Embryonic facial prominence (tissue), 1 donor: ENCODE data around the gene TOMM40L.
"Not testable (repeated sequence)": the region's sequence is repeated elsewhere in the genome, so short reads cannot be mapped to it uniquely, and the experiment has no call there.

Experiments used
- DNase-seq: peaks from one replicate; pipeline ENCODE4 v3.0.0-alpha.2; 2016; ENCODE audit errors: extremely low spot score

The TOMM40L gene

DNA sequence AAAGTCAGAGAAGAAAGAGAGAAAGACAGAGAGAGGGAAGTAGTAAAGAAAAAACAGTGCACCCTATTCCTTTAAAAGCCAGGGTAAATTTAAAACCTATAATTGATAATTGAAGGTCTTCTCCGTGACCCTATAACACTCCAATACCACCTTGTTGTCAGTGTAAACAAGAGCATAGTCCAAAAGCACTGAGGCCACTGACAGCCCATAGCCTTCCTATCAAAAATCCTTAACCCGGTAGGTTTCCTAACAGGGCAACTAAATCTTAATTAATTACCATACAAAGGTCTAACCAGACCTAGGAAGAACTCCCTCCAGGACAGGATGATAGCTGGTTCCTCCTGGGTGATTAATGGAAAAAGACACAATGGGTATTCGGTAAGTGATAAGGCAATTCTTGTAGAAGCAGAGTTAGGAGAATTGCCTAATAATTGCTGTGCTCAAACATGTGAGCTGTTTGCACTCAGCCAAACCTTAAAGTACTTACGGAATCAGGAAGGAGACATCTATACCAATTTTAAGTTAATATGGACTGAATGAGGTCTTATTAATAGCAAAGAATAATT, 30.2 kb downstream of the TOMM40L start:
- not testable (repeated sequence) for DNase-seq

DNA sequence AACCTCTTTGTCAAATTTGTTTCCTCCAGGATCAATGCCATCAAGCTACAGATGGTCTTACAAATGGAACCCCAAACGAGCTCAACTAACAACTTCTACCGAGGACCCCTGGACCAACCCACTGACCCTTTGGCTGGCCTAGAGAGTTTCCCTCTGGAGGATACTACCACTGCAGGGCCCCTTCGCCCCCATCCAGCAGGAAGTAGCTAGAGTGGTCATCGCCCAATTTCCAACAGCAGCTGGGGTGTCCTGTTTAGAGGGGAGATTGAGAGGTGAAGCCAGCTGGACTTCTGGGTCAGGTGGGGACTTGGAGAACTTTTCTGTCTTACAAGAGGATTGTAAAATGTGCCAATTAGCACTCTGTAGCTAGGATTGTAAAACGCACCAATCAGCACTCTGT, 31.2 kb downstream of the TOMM40L start:
- DNase-seq = not testable (repeated sequence)

DNA sequence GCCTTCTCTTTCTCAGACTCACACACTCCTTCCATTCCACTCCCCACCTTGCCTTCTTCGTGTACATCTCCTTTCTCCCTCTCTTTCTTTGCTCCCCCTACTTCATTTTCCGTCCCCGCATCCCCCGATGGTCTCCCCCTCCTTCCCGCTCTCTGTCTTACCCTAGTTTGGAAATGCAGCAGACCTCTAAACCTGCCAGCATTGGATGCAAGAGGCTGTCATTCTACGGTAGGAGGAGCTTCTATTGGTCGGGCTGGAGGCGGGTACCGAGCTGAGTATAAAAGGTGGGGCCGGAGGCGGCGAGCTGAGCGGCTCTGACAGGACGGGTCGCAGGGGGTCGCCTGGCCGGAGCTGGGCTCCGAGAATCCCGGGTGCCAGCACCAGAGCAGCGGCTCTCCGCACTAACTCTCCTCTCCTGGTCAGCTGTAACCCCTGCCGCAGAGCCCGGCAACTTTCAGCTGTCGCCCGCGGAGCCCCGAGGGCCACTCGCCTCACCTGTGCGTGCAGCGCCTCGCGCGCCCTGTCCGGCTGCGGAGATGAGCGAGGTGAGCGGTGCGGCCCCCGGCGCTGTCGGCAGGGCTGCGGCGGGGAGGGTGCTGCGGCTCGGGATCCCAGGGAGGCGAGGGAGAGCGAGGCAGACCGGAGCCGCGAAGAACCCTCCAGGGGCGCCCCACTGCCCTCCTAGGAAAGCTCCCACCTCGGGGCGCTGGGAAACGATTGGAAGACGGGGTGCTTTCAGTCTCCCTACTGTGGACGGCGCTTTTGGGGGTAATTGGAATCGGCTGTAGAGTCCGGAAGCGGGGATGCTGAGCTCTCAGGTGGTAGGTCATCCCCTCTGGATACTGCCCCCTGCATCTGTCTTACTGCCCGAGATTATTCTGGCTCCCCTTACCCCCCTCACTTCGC, 32.8 kb downstream of the TOMM40L start, which contains the start of gene PCP4L1:
Gene PCP4L1 (plus strand): TSS at position 307 of the 906 bp plus-strand sequence. CDS start 230 bp downstream, at position 537.
- DNase-seq = peak; percentile 66

DNA sequence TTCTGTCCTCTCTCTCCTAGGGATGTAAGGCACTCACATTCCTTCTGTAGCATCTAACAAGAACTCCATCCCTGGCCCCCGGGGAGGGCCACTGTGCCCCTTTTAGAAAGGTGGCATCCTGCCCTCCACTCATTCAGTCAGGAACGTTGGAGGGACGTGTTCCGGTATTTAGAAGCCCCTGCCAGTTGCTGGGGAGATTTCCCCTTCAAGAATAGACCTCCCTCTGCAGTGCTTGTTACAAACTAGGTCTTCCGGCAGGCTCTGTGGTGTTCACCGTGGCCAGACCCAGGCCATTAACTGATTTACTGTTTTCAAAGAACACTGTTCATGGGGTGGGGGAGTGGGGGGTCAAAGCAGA, 33.5 kb downstream of the TOMM40L start:
- DNase-seq = no peak

DNA sequence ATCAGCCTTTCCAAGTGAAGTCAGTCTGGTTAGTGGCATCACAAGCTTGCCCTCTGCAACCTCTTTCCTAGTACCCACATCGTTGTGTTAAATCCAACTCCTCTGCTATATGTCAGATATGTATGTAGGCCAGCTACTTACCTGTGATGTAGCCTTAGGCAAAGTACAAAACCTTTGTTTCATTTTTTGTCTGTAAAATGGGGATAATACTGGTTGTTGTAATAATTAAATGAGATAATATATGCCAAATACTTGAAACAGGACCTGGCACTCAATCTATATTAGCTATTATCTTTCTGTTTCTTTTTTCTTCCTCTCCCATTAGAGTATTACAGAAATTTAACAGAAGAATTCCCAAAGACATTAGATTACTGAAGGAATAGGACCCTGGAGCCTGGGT, 33.9 kb downstream of the TOMM40L start:
- DNase-seq = no peak

DNA sequence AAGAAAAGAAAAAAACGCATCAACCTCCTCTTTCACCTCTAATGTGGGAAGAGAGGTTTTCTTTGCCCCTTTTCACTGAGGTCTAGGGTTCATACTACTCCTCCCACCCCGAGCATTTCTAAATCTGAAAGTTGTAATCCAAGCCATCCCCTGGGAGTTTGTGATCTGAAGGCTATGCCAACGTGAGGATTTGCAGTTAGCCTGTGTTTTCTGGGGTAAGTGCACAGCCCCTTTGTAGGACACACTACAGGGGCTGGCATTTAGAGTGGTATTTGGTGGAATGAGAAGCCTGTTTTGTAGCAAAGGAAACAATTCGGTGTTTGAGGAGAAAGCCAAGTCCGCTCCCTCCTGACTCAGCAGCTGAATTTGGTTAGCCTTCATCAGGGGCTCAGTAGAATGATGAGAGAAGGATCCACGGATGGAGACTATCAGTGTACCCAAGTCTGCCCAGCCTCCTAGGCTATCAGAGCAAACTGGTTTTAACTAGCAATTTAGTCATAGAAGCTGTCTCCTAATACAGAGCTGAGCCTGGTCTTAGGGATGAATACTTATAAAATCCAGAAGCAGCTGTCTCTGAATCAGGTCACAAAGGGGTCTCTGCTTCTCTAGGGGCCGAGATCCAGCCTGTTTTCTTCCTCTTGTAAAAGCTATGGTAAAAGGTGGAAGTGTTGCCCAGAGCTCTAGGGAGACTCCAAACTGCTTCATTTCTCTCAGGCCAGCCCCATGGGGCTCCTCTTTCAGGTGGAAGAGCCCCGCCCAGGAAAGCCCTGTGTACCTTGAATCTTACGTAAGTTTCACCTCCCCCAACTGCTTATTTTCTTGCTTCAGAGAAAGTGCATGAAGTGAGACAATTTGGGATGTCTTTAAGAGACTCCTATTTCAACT, 34.8 kb downstream of the TOMM40L start:
- no peak for DNase-seq

DNA sequence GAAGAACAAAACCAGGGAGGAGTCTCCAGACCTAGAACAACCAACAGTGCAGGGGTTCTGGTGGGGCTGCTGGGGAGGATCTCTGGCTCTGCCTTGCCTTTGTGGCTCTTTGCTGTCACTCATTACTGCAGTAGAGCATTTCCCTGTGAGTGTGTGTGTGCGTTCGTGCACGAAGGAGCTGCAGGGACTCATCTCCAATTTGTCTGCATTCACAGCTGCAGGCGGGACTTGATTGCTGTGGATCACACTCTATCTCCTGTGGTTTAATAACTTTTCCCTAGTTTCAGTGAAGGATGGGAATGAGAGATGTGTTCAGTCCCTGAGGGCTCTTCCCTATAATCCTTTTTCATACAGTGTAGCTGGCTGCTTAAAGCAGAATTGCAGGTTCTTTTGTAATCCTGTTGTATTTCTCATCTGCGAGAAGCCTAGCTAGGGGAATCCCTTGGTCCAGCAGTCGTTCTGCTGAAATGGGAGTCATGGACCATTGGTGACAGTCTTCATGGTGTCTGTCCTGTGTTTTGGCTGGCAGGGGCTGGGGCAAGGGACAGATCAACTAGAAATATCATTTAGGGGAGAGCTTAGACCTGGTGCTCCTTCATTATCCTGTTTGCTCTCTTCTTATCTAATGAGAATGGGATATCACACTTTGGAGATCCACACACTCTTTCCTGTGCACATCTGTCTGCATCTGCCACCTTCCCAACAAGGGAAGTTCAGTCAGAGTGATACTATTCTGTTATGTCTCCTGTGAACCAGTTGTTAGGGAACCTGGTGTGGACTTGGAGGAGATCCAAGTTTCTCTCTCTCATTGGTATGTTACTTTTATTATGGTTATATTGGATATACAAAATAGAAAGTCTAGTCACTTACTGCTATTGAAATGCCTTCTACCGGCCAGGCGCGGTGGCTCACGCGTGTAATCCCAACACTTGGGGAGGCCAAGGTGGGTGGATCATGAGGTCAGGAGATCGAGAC, 35.7 kb downstream of the TOMM40L start:
- DNase-seq = no peak

DNA sequence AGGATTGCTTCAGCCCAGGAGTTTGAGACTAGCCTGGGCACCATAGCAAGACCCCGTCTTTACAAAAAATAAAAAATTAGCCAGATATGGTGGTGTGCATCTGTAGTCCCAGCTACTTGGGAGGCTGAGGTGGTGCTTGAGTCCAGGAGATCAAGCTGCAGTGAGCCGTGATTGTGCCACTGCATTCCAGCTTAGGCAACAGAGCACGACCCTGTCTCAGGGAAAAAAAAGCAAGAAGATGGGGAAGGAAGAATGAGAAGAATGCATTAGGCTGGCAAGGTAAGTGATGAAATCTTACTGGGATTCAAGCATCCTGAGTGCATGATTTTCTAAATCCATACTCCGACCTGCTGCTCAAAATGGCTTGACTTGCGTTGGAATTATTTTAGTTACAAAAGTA, 39.4 kb downstream of the TOMM40L start:
- DNase-seq = no peak

DNA sequence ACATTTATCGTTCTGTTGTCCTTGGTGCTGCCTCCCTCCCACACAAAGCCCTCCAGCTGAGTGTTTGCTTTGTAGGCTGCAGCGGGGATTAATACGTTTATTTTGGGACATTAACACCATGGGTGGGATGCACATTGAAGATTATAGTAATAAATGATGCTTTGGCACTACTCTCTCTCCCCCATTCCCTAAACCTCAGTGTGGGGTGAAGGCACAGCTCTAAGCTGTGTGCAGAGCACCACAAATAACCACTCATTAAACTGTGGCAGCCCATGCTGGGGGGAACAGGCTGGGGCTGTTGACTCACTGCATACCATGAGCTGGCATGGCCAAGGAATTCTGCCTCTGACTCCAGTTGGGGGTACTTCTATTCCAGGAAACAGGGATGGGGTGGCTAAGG, 40.3 kb downstream of the TOMM40L start:
- DNase-seq = no peak

DNA sequence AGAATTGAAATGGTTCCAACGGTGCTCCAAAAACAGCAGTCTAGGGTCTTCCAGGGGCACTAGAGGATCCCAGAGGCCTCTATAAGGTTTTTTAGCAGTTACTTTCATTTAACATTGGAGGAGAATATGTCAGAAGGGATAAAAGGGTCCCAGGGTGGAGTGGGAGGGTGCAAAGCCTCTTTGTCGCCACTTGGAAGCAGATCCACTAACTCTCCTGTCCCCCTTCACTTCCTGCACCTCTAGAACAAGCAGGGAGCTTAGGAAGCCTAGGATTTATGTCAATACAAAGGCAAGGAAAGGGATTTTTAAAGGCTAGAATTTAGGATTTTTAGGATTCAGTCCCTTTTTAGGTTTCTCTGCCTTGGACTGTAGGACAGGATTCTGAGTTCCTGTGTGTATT, 41.0 kb downstream of the TOMM40L start:
- DNase-seq = no peak

DNA sequence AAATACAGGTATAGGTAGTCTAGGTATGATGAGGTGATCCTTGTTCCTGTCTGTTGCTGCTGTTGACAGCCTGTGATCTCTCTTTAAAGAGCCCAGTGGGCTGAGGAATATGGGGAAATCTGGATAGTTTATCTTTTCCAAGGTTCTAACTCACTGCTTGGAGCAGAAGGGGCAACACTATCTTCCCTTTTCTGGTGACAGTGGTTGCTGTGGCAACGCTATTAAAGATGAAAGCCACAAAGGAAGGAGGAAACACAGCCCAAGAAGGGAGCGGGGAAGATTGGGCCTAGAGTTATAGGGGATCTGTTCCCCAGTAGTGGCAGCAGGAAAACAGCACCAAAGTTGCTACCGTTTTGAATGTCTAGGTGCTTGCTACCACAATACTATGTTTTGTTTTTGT, 41.5 kb downstream of the TOMM40L start:
- no peak for DNase-seq

DNA sequence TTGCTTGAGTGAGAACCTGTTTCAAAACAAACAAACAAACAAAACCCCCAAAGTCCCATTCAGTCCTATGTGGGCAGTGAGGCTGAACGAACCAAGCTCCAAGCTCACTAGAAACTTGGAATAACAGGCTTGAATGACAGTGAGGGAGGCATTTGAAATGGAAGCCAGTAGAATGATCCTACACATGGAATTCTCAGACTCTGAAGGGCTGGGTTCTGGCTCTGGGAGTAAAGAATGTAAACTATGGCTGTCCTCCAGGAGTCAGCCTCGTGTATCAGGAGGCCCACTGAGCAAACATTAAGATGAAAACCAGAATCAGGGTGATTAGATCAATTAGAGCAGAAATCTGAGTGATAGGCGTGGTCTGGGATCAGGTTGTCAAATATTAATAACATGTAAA, 47.5 kb downstream of the TOMM40L start:
- no peak for DNase-seq

DNA sequence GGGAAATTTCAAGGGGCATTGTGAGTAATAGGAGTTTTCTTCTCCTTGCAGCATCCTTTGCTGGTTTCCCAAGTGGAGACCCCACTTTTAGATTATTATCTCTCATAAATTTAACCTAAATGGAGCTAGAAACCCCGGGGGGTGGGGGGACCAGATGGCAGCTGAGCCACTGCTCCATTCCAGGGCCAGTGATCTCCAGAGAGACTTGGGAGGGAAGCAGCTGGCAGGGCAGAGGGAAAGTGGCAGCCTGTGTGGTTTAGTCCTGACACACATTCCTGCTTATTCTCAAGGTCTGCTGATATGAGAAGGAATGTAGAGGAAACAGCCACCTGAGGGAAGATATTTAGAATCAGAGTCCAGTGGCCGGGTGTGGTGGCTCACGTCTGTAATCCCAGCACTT, 49.0 kb downstream of the TOMM40L start:
- no peak for DNase-seq
